Epithelial cell of prostate (primary cell): ENCODE measurements around the gene PITX2.

Source experiments
- DNase-seq: peaks from one replicate; pipeline ENCODE4 v3.0.0-alpha.2; 2011; ENCODE audit warnings: low read depth, low spot score
- H3K27ac ChIP-seq: fragments of 450-650 bp; 2 replicates; pipeline ENCODE4 v1.5.1; 2017; ENCODE audit warnings: mild to moderate bottlenecking

Gene PITX2

DNA sequence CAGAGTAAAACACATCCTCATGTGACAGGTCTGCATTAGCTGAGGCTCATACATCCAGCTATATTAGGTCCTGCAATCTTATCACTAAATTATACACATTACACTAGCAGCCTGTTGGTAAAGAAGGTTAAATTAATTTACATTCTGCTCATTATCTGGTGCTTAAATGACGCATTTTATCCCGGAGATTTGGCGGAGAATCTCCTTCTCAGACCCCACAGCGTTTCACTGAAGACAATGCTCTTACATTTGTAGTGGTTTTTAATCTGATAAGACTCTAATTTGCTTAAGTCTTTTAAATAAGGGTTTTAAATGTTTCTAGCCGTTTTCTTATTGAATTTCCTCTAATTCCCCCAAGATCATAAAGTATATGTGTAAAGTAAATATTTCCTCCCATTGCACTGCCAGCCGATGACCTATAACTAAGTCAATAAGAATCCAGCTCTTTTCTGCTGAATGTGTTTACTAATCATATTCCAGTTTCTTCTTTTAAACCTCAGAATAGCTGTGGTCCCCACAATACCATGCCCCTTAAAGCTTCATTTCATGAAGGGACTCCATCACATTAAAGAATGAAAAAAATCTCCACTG, 2.1 kb upstream of the PITX2 start:
- DNase-seq = no peak
- no peak overlapping the region for H3K27ac ChIP-seq

- H3K27ac ChIP-seq = no peak overlapping the region
- DNase-seq = no peak
Observed at GRCh38 chr4:110624398-110624780, 1.5 kb upstream of the PITX2 start.

DNA sequence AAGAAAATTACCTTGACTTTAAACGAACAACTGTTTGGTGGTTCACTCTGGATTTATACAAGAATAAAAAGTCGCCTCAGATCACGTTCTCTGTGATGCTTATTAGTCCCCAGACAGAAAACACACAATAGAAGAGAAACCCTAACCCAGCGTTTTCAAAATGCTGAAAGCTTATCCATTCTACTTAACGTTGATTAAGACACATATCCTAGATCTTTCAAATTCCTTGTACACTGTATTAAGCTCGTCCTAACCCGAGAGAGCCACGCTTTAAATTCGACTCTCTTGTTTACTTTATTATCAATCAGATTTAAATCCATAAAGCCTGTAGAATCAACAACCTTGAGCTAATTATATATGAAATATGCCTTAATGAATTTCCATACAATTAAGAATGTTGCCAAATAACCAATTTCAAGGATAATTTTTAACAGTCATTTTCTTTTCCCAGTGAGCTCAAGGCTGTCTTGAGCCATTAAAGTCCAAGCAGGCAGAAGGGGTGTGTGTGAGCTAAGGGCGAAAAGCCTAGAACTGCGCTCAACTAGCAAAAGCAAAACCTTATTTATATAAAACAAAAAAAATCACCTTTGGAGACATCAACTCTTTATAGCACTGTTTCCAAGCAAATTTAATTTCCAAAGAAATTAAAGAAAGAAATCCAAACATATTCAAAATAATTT, 981 bp upstream of the PITX2 start:
- H3K27ac ChIP-seq = no peak overlapping the region

DNA sequence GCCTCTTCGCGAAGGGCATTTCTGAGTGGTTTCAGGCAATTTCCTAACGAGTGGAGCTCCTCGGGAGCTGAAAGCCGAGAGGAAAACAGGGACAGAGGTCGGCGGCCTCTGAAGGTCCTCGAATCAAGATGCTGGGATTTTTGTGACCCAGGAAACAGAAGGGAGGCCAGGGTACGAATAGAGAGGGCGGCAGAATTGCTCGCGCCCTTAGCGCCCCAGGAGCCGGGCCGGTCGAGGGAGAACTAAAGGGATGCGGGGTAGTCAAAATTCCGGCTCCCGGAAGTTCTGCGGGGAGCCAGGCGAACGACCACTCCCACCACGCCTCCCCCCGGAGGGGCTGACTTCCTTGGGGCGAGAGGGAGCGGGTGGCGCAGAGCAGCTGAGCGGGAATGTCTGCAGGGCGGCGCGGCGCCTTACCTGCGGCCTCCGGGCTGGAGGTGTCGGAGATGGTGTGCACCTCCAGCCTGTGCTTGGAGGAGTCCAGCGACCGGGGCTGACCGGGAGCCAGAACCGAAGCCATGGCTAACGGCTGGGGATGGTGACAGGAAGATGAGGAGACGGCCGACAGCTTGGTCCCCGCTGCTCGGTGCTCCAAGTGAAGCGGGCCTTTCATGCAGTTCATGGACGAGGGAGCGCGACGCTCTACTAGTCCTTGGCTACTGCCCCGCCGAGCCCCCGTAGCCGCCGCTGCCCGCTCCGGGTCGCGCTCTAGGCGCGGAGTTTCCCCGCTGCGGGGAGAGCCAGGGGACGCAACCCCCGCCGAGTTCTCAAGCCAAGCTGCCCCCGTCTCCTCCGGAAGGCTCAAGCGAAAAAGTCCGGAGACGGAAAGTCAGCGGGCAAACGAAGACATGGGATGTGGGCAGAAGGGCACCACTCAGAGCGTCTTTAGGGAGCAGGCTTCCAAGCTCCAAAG, 782 bp downstream of the PITX2 start:
- H3K27ac ChIP-seq = no peak overlapping the region

More for the DNA sequence above, 981 bp upstream of the PITX2 start:
- DNase-seq = no peak

DNA sequence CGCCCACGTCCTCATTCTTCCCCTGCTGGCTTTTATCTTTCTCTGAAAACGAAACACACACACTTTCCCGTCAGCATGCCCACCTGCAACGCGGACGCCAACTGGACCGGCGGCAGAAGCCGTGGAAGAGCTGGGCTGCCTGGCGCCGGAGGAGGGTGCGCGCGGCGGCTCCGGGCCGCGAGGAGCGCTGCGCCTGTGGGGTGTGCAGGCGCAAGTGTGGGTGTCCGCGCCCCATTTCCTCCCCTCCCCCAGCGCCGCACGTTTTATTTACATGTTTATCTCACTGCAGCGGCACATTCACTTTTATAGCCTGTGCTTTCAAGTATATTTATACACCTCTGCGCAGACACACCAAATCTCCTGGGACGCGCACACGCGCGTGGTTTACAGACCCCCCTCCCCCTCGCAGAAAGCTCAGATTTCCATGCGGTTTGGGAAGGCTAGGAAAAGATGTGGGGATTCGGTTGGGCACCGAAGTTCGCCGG, 1.5 kb downstream of the PITX2 start:
- no peak for DNase-seq
- H3K27ac ChIP-seq = no peak overlapping the region

More for the DNA sequence above, 782 bp downstream of the PITX2 start:
- no peak for DNase-seq

DNA sequence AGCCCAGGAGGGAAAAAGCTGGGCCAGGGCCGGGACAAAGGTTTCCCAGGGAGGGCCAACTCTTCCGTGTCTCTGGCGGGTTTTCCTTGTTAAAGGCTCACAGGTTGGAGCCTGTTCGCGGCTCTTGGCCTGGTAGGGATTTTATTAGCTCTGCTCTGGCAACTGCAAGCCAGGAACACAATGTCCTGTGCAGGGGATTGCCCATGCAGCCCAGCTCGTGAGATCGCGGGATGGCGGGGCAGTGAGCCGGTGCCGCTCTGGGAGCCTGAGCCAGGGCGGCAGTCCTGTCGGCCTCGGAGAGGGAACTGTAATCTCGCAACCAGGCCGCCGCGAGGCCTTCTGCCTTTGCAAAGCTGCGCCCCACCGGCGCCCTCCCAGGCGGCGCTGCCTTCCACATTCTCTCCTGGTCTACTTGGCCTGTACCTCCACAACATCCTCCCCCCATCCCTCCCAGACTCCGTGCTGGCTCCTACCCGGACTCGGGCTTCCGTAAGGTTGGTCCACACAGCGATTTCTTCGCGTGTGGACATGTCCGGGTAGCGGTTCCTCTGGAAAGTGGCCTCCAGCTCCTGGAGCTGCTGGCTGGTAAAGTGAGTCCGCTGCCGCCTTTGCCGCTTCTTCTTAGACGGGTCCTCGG, 2.1 kb downstream of the PITX2 start:
- no peak for DNase-seq
- no peak overlapping the region for H3K27ac ChIP-seq

DNA sequence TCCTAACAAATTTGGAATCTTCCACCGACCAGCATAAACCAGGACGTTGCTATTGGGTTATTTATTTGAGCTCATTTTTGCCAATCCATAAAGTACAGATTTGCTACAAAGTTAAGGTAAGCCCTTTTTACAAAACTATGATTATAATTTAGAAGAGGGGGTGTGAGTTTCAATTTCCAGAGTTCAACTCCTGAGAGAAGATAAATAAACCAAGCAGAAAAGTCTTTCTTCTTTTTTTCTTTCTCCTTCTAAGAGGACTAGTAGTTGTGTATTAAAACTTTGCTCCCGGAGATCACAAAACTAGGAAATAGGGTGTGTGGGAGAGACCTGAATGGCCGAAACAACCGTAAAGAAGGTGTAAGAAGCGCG, 2.6 kb downstream of the PITX2 start:
- DNase-seq = no peak

GRCh38 chr4:110619463-110620247, 3.2 kb downstream of the PITX2 start:
- no peak for DNase-seq
- no peak overlapping the region for H3K27ac ChIP-seq

More for the DNA sequence above, 2.6 kb downstream of the PITX2 start:
- no peak overlapping the region for H3K27ac ChIP-seq

DNA sequence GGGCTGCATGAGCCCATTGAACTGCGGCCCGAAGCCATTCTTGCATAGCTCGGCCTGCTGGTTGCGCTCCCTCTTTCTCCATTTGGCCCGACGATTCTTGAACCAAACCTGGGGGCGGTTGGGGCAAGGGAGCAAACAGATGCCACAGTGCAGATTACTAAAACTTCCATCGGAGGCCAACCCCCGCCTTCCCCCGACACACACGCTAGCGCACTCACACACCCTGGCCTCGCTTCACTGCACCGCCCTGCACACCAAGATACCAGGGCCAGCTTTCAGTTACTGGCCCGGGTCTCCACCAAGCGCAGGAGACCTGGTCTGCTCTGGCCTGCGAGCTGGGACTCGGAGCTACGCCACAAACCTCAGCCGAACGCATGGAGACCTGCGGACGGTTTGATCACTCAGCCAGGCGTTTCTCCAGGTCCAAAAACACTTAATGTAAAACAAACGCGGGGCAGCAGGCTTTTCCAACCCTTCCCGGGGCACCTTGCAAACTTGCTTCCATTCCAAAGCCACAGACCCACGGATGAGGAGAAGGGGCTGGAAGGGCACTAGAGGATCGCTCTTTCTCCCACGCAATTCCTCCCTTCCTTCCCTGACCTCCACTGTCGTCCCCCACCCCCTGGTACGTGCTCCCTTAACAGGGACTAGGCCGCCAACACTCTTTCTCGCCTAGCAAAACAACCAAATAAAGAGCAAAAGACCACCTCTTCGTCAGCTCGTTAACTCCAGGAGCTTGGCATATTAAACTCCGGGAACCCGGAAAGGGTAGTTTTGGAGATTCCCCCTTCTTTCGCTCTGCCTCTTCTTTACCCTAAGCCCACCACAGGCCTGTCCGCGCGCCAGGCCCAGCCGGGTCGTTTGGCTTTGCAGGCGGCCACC, 4.1 kb downstream of the PITX2 start:
- no peak overlapping the region for H3K27ac ChIP-seq
- DNase-seq = no peak

DNA sequence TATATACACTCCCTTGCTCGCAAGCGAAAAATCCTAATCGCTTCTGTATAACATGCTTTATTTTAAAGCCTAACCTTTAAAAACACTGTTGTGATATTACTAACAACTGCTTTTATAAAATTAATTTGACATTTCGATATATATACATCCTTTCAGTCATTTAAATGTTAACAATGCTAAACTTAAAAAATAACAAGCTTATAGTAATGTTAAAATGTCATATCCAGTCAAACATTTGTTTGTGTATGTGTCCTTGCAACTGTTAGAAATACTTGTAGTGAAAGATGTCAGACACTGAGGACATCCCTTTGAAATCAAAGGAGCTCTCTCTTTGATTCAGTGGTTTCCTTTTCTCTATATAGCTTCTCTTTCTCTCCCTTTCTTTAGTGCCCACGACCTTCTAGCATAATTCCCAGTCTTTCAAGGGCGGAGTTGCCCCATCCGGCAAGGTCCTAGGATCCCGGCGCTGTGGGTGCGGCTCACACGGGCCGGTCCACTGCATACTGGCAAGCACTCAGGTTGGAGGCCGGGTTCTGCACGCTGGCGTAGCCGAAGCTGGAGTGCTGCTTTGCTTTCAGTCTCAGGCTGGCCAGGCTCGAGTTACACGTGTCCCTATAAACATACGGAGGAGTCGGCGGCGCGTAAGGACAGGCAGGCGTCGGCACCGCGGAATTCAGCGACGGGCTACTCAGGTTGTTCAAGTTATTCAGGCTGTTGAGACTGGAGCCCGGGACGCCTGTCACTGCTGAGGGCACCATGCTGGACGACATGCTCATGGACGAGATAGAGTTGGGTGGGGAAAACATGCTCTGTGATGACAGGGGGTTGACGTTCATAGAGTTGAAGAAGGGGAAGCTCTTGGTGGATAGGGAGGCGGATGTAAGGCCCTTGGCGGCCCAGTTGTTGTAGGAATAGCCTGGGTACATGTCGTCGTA, 5.0 kb downstream of the PITX2 start:
- no peak overlapping the region for H3K27ac ChIP-seq
- no peak for DNase-seq

DNA sequence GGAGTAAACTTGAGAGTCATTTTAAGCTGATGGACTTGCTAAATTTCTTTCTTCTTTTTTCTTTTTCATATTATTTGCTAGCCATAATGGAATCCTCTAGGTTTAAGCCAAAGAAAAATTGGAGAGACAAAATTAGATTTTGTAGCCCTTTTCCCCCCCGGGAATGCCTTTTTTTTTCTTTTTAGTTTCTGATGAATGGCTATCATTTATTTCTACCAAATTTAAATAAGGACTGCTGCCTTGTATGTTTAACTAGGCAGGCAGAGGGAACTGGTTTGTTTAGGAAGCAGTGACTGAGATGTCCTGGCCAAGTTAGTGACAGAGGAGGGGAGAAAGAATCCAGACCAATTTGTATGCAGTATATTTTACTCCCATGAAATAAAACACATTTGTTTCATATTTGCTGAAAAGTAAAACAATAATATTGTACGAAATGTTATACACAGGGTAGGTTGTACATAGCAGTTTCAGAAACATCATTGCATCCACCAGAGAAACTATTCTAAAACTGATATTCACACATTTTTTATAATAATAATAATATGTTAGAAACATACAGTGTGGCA, 5.7 kb downstream of the PITX2 start:
- no peak overlapping the region for H3K27ac ChIP-seq
- no peak for DNase-seq

- no peak overlapping the region for H3K27ac ChIP-seq
- no peak for DNase-seq
Observed at GRCh38 chr4:110616238-110617074, 6.4 kb downstream of the PITX2 start.

DNA sequence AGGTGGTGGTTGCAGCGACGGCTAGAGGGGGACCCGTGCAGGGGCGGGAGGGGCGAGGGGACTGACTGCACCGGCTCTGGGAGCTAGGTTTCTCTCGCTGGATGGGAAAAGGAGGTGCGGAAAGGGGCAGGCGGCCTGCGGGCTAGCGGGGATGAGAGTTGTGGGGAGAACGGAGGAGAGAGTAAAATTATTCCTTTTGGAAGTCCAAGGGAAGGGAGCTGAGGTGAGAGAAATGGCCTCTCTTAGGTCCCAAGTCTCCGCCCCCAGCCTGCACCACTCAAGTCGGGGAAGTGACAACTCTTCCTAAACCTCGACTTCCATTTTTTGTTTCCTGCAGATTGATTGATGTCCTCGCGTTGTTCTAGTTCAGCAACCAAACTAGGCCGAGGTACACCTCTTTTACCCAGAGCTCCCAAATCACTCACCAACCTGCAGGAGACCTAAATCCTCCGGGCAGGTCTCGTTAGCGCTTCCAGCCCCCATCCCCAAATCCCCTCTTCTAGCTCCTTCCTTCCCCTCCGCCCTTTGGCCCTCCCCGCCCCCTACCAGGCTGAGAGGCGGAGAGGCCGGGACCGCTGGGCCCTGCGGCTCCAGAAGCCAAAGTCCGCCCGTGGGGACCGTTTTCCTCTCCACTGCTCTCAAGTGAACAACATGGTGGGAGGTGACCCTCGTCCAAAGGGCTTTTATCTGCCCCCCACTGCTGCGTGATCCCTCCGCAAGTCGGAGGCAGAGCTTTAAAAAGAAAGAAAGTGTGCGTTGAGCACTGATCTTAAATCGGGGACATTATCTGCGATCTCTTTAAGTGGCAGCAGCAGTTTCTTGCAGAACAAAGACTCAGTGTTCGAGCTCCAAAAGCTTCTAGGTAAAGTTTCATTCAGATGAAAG, 7.3 kb downstream of the PITX2 start:
- H3K27ac ChIP-seq = no peak overlapping the region
- DNase-seq = no peak

GRCh38 chr4:110614976-110615352, 7.9 kb downstream of the PITX2 start:
- no peak overlapping the region for H3K27ac ChIP-seq
- no peak for DNase-seq

DNA sequence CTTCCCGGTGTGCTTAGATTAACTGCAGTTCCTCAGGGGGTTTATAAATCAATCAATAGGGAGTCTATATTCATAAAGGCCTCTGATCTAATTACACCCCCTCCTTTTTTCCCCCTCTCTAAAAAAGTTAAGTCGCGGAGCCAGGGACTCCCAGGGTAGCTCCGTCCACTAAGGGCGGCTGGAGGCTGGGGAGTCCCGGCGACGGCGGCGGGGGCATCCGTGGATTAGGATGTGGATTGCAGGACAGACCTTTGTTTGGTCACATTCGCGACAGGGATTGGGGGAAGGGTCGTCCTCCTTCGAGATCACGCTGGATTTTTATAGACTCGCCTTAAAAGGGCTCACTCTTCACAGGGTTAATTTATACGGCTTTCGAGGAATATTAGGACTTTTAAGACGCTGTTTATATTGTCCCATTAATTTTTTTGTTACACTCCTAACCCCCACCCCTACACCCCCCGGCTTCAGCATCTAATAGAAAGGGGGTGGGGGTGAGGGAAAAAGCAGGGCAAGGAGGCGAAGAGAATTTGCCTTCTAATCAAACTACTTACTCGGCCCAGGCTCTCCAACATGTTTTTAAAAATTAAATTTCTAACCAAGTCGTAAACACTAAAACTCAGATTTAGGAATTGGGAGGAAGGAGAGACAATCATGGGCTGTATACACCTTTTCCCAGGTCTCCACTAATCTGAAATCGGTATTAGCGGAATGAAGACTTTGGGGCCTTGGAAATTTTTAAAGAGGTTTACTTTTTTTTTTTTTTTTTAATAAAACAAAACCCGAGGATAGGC, 8.5 kb downstream of the PITX2 start:
- H3K27ac ChIP-seq = no peak overlapping the region
- DNase-seq = no peak
